Measurements from ENCODE around the gene DHCR24. TPM values are rescaled to one million over a fixed set of nuclear protein-coding genes. Genes with fewer than 3 reads are reported as not detected.

The DHCR24 gene
- total and polyA plus RNA-seq, 2 donors (not counting 3 experiments of a cell fraction or from before 2014, with no cell fraction given) = 223 to 239 TPM

GRCh38 chr1:54842206-54842915 is 44.6 kb downstream of the DHCR24 start:
- no TSS peak for BruUV-seq (replicated peaks)
- DNase-seq (ENCODE audit: low read depth, low spot score) (no peak), FAIRE-seq (no peak)
- no peak for TF ChIP-seq MYC (IDR thresholded peaks at IDR 0.05; ENCODE audit: low read depth, low read length)
- no peak for TF ChIP-seq JUN (IDR thresholded peaks at IDR 0.05; ENCODE audit: borderline replicate concordance, insufficient read depth, insufficient read length, low read depth)
- TF ChIP-seq POLR2A (IDR thresholded peaks at IDR 0.05; ENCODE audit: low read depth, low read length) = no peak
- no peak for TF ChIP-seq EZH2 (IDR thresholded peaks at IDR 0.05; ENCODE audit: borderline replicate concordance, low read depth, low read length, severe bottlenecking)
- TF ChIP-seq FOS (IDR thresholded peaks at IDR 0.05; ENCODE audit: borderline replicate concordance, insufficient read depth, low read length) = no peak
- TF ChIP-seq, protein P1, sequence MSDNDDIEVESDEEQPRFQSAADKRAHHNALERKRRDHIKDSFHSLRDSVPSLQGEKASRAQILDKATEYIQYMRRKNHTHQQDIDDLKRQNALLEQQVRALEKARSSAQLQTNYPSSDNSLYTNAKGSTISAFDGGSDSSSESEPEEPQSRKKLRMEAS (IDR thresholded peaks at IDR 0.05; ENCODE audit: insufficient read depth, insufficient read length) = no peak
- TF ChIP-seq GATA2 (IDR thresholded peaks at IDR 0.05; ENCODE audit: insufficient read depth, insufficient read length, low read depth, low read length) = no peak
- TF ChIP-seq POLR2AphosphoS5 (IDR thresholded peaks at IDR 0.05; ENCODE audit: insufficient read depth, low read depth, low read length) = no peak
- TF ChIP-seq, protein P2, sequence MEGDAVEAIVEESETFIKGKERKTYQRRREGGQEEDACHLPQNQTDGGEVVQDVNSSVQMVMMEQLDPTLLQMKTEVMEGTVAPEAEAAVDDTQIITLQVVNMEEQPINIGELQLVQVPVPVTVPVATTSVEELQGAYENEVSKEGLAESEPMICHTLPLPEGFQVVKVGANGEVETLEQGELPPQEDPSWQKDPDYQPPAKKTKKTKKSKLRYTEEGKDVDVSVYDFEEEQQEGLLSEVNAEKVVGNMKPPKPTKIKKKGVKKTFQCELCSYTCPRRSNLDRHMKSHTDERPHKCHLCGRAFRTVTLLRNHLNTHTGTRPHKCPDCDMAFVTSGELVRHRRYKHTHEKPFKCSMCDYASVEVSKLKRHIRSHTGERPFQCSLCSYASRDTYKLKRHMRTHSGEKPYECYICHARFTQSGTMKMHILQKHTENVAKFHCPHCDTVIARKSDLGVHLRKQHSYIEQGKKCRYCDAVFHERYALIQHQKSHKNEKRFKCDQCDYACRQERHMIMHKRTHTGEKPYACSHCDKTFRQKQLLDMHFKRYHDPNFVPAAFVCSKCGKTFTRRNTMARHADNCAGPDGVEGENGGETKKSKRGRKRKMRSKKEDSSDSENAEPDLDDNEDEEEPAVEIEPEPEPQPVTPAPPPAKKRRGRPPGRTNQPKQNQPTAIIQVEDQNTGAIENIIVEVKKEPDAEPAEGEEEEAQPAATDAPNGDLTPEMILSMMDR (IDR thresholded peaks at IDR 0.05; ENCODE audit: extremely low read depth in 1 of 2, insufficient read depth in 1 of 2, low read depth in 1 of 2, low read length in 2 of 2) = no peak
- no peaks in the 10 kb centered on the region for H3K9me1 ChIP-seq (replicated peaks; ENCODE audit: control insufficient read depth, extremely low read depth, insufficient read depth, low read length)
- intact Hi-C loops (cut with micrococcal nuclease) = no loop called here
- H3K27me3 ChIP-seq (ENCODE audit: control insufficient read depth in 2 of 2, insufficient read depth in 2 of 2, low read length in 2 of 2) = no peaks in the 10 kb centered on the region
- H3K36me3 ChIP-seq (ENCODE audit: control insufficient read depth in 2 of 2, extremely low read depth in 1 of 2, insufficient read depth in 2 of 2, low read length in 2 of 2) = no peaks in the 10 kb centered on the region
- POLR2A ChIA-PET = no interaction called here
- H3K4me3 ChIP-seq (replicated peaks in 1 of 3; ENCODE audit: insufficient read depth in 1 of 3, low read depth in 1 of 3, low read length in 3 of 3) = no peak overlapping the region
- no peak overlapping the region for H2AFZ ChIP-seq (ENCODE audit: low read depth, low read length)
- H3K4me2 ChIP-seq (ENCODE audit: insufficient read depth, low read length) = no peak overlapping the region
- H3K9ac ChIP-seq (replicated peaks; ENCODE audit: extremely low read depth, insufficient read depth, low read length) = no peak overlapping the region
- no peak overlapping the region for H3K27ac ChIP-seq (ENCODE audit: insufficient read depth, low read depth, low read length)
- H4K20me1 ChIP-seq (replicated peaks; ENCODE audit: control insufficient read depth, extremely low read depth, insufficient read depth, low read length) = no peaks in the 10 kb centered on the region
- CTCF ChIA-PET = interaction anchor here (0.7 to 1.2 kb wide), 2 partner anchors 16 to 32 kb away, joined by 3 read pairs; no protein-coding TSS in a partner anchor
- H3K4me1 ChIP-seq (ENCODE audit: control insufficient read depth, extremely low read depth, insufficient read depth, low read length) = no peaks in the 10 kb centered on the region
- H3K9me3 ChIP-seq (replicated peaks; ENCODE audit: control insufficient read depth, insufficient read depth, low read length) = no peaks in the 10 kb centered on the region
- no peaks in the 10 kb centered on the region for H3K79me2 ChIP-seq (ENCODE audit: control insufficient read depth, insufficient read depth, low read length)
- dilution Hi-C loops (cut with MboI; ENCODE audit: extremely low pct_ligation_motif_present, low sequenced_read_pairs) = no loop called here

Measured in endothelial cell of umbilical vein (primary cell).